Measurements from ENCODE around the gene RNF151. TPM values are rescaled to one million over a fixed set of nuclear protein-coding genes. Genes with fewer than 3 reads are reported as not detected.

The RNF151 gene
- total and polyA plus RNA-seq, 2 of the 13 experiments (the other 11 are each of a cell fraction or from before 2014, with no cell fraction given): not detected

GRCh38 chr16:1929578-1930337 is 36.9 kb upstream of the RNF151 start (continued):
- TF ChIP-seq ZBTB8A (CRISPR knock-in tag; IDR thresholded peaks at IDR 0.05; ENCODE audit: borderline replicate concordance, low read depth) (no peak), JUN (CRISPR knock-in tag; IDR thresholded peaks at IDR 0.05) (0 out of 2 replicates have a peak, but pooled peaks have one; percentile 62), ADNP (CRISPR knock-in tag; IDR thresholded peaks at IDR 0.05) (no peak), THAP11 (CRISPR knock-in tag; IDR thresholded peaks at IDR 0.05) (peak; percentile 76), ESRRA (CRISPR knock-in tag; IDR thresholded peaks at IDR 0.05; ENCODE audit: low read depth) (peak; percentile 43; the same call in 1 of the 2 replicates), KLF9 (CRISPR knock-in tag; IDR thresholded peaks at IDR 0.05; ENCODE audit: low read depth) (no peak), PRDM10 (CRISPR knock-in tag; IDR thresholded peaks at IDR 0.05; ENCODE audit: low read depth) (no peak), HNRNPK (IDR thresholded peaks at IDR 0.05; ENCODE audit: low read depth, low read length, poor library complexity, severe bottlenecking) (peak; percentile 13), NCOA1 (CRISPR knock-in tag; IDR thresholded peaks at IDR 0.05) (no peak), TARDBP (CRISPR knock-in tag; IDR thresholded peaks at IDR 0.05) (peak; percentile 49), ZBTB34 (CRISPR knock-in tag; IDR thresholded peaks at IDR 0.05) (no peak), SRSF9 (IDR thresholded peaks at IDR 0.05; ENCODE audit: borderline replicate concordance, insufficient read depth, low read depth, low read length, poor library complexity, severe bottlenecking) (no peak), ZNF337 (CRISPR knock-in tag; IDR thresholded peaks at IDR 0.05; ENCODE audit: borderline replicate concordance, low read depth) (no peak), EZH2 (conservative IDR thresholded peaks at IDR 0.05; ENCODE audit: low read depth, low read length) (no peak), KDM5B (CRISPR knock-in tag; IDR thresholded peaks at IDR 0.05; ENCODE audit: borderline replicate concordance) (peak; percentile 90; the same call in 1 of the 2 replicates), ZNF282 (IDR thresholded peaks at IDR 0.05; ENCODE audit: partially characterized antibody) (no peak), HOXD1 (CRISPR knock-in tag; IDR thresholded peaks at IDR 0.05) (no peak; the same call in 1 of the 2 replicates), MTA1 (CRISPR knock-in tag; IDR thresholded peaks at IDR 0.05; ENCODE audit: borderline replicate concordance) (peak; percentile 71; the same call in 1 of the 2 replicates), ZNF263 (CRISPR knock-in tag; IDR thresholded peaks at IDR 0.05) (no peak; the same call in none of the 2 replicates), BCLAF1 (IDR thresholded peaks at IDR 0.05) (no peak)

Data from HepG2 (cell line).